Ovary (tissue), 3 donors: Measurements from ENCODE around the gene CTNNA3.

ENCODE experiments used
- CTCF ChIP-seq, 3 donors: fragments of 450-650 bp in 2 of 3; fragments of 200-600 bp in 1 of 3; IDR thresholded peaks; one replicate each; pipeline versions ENCODE4 v1.5.1 to v1.8.0; 2016 to 2022; ENCODE audit warnings: antibody characterized with exemption in 3 of 3, mild to moderate bottlenecking in 1 of 3
- POLR2A ChIP-seq: fragments of 450-650 bp; IDR thresholded peaks from one replicate; pipeline ENCODE4 v1.6.1; 2017; ENCODE audit warnings: antibody characterized with exemption, mild to moderate bottlenecking, moderate library complexity
- donor health status: DM: no; HTN: no; CAD: no.

- TF ChIP-seq POLR2A (no peak), CTCF (IDR thresholded peaks at IDR 0.05) (no peak)
These were observed 1755.0 kb downstream of the CTNNA3 start for GRCh38 chr10:65940816-65941662.
